ENCODE data around the gene POMT1.

Gene POMT1

DNA sequence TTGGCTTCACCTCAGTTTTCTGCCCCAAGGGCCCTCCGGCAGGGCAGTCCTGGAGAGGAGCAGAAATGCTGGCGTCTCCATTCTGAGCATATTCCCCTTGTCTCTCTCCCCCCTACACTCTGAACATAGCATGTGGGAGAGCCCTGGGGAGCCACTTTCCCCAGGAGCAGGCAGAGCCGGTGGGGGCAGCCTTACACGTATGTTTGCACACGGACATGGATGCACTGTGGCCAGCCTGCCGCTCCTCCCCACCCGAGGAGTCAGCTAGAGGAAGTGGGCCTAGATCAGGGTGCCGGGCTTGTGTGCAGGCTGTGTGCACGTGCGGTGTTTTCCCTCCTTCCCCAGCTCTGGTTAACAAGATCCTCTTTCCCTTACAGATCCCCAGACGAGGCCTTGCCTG, 25.4 kb upstream of the POMT1 start:
- no peak for DNase-seq (ENCODE audit: low read depth)

DNA sequence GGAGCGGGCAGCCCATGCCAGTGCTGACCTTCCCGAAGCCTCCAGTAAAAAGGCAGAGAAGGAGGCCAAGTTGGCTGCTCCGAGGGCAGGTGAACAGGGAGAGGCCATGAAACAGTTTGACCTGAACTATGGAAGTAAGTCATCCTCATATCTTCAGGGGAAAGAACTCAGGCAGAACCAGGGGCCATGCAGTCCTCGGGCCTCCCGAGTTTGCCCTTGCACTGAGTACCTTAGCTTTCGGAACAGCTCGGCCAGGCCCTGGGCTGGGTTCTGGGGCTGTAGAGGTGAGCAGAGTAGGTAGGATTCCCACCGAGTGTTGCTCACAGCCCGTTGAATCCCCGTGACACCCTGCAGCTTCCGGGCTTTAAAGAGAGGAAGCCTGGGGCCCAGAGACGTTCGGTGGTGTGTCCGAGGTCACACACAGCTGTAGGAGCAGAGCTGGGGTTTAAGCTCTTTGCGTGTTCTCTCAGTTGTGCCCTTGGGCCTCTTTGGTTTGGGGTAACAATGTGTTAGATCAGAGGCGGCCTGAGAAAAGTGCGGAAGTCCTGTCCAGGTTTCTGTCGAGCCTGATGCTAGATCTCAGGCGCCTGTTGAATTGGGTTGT, 24.8 kb upstream of the POMT1 start:
- no peak for DNase-seq (ENCODE audit: low read depth)

DNA sequence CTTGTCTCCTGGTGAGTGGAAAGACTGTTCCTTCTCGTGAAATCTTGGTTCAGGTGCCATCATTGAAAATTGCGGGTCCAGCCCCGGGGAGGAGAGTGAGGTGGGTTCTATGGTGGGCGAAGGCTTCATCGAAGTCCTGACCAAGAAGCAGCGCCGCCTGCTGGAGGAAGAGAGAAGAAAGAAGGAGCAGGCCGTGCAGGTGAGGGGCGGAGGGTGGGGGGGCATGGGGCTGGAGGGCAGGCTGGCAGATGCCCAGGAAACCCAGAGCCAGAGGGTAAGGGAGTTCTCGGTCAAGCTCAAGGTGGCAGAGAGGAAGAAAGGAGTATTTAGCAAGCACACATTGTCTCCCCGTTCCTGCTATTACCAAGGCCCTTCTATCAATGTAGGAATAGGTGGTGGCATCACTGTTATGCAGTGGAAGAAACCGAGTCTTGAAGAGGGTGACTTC, 24.3 kb upstream of the POMT1 start:
- DNase-seq (ENCODE audit: low read depth), result no peak

DNA sequence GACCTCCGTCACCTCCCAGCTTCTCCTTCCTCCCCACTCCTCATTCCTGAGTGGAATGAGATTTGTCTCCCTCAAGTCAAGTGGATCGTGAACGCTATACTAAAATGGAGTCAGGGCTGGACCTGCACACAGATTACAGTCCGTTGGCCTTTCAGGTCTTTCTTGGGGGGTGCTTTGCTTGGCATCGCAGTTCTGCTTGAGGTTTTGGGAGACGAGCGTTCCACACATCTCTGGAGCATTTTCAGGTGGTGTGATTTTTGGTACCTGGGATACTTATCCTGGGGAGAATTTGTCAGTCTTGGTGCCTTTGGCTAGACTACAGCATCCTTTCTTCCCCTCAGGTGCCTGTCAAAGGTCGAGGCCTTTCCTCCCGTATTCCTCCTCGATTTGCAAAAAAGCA, 23.8 kb upstream of the POMT1 start:
- no peak for DNase-seq (ENCODE audit: low read depth)

DNA sequence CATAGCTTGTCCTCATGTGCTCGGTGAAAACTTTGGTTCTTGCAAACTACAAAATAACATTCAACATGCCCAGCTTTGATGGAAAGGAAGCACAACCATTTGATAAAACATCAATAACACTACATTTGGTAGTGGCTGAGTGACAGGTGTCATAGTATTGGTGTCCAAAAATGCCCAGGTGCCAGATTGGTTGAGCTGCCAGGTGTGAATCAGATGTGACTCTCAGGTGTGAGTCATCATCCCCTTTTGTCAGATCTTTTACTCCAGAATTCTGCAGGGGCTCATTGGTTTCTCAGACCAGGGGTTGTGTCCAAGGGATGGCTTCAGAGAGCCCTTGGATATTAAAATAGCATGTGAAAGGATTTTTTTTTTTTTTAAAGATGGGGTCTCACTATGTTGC, 22.5 kb upstream of the POMT1 start:
- no peak for DNase-seq (ENCODE audit: low read depth)

DNA sequence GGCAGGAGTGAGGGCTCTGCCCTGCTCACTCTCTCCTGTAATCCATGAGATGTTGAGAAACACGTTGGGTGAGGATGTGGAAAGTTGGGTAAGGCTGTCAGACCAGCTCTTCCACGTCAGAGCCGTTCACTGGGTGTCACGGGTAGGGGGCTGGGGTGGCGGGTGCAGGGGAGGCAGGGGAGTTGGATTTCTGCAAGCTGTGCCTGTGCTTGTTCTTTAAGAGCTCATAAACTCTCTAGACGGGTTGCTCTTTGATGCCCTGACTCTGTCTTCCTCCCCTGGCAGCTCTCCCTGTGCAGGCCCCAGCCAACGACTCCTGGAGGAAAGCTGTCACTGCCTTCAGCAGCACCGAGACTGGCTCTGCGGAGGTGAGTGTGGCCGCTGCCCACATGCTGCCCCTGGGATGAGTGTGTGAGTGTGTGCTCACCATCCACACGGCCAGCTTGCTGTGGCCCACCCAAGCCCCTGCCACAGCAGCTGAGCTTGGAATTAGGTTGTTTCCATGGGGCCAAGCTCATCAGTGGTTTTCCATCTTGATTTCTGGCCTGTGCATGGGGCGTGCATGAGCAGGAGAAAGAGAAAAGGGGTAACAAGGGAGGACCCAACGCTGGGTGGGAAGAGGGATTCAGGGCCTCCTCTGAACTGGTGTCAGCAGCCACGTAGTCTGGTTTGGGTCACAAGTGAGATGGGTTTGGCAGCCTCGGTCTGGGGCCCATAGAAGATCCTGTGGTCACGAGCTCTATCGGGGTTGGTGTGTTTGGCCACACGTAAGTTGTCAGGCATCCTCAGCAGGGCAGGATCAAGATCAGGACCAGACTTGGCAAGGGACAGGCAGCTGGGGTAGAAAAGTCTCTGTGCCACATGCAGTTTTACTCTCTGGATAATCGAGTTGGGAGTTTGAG, 21.0 kb upstream of the POMT1 start:
- no peak for DNase-seq (ENCODE audit: low read depth)

DNA sequence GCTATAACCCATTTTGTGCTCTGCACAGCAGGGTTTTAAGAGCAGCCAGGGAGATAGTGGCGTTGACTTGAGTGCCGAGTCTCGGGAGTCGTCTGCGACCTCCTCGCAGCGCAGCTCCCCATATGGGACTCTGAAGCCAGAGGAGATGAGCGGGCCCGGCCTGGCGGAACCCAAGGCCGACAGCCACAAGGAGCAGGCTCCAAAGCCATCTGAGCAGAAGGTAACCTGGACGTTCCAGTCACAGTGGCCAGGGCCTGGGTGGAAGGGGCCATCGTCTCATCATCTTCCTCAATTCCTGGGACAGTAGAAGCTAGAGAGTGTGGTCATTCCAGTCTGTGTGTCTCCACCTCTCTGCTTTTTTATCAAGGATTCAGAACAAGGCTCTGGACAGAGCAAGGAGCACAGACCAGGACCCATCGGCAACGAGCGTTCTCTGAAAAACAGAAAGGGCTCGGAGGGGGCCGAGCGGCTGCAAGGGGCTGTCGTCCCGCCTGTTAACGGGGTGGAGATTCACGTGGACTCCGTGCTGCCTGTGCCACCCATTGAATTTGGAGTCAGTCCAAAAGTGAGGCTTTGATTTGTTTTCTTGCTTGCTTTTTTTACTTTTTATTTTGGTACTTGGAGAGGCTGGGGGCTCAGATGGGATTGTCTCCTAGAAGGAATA, 20.2 kb upstream of the POMT1 start:
- no peak for DNase-seq (ENCODE audit: low read depth)

DNA sequence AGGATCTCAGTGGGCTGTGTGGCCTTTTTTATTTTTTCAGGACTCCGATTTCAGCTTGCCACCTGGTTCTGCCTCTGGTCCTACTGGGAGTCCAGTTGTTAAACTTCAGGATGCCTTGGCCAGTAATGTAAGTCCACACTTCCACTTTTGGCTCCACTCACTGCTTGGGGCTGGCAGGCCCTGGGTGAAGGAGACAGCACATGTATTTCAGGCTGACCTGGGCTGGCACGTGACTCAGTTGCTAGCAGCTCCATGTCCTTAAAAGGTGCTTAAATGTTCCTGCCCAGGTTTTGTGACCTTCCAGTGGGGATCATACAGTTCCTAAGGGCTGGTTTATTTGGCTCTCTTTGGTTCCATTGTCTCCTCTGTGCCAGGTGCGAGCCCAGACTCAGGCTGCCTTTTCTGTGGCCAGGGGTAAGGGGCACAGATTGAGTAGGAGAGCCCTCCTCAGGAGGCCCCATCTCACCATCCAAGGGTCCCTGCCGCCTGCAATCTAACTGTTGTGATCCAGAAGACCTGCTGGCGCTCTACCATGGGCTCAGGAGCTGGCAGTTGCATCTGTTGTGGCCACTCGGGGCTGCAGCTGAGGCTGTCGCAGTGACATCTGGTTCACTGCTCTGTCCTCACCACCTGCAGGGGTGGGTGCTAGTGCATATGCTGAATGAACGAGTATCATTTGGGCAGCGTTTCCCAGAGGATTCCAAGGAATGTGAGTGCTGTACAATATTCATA, 19.2 kb upstream of the POMT1 start:
- no peak for DNase-seq (ENCODE audit: low read depth)

DNA sequence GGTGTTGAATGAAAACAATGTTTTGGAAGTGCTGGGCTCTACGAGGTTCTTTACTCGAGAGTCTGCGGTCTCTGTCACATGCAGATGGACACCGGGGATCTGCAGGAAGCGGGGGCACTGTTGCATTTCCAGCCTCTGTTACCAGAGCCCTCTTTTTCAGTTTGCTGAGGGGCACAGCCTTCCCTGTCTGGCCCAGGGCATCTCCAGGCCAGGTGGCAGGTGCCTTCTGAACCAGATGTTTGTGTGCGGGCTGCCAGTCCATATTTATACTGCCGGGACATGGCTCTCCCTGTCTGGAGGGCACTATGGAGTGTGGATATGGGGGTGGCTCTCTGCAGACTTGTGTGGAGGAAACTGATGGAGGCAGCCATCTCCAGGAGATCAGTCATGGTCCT, 18.7 kb upstream of the POMT1 start:
- DNase-seq (ENCODE audit: low read depth), result no peak

DNA sequence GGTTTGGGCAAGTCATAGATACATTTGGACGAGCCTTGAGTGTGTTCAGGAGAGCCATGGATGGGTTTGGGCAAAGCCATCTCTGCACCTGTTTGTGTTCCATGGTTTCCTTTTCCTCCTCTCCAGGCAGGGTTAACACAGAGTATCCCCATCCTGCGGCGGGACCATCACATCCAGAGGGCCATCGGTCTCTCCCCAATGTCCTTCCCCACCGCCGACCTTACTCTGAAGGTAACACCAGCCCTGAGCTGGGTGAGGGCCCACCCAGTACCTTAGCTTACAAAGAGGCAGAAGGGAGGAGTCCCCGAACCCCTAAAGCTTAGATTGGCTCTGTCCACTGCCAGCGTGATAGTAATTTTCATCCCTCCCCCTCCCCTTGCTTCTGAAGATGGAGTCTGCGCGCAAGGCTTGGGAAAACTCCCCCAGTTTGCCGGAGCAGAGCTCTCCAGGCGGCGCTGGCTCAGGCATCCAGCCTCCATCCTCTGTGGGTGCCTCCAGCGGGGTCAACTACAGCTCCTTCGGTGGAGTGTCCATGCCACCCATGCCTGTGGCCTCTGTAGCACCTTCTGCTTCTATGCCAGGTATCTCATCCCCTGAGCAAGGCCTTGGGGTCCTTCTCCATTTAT, 18.0 kb upstream of the POMT1 start:
- no peak for DNase-seq (ENCODE audit: low read depth)

DNA sequence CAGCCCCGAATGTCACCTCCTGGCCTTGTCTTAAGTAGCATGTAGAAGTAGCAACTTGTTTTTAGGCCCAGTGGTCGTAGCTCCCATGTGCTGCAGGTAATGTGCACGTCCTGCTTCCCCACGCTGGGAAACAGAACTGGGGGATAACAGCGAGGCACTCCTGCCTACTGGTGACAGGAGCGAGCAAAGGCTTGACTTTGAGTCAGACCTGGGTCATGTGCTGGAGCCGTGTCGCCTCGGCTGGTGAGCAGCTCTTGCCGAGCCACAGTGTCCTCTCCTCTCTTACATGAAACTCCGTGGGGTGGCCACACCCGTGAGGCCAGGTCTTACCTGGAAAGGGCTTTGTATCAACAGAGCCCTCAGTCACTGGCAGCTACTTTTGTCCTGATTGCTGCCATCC, 17.5 kb upstream of the POMT1 start:
- DNase-seq (ENCODE audit: low read depth), result no peak

DNA sequence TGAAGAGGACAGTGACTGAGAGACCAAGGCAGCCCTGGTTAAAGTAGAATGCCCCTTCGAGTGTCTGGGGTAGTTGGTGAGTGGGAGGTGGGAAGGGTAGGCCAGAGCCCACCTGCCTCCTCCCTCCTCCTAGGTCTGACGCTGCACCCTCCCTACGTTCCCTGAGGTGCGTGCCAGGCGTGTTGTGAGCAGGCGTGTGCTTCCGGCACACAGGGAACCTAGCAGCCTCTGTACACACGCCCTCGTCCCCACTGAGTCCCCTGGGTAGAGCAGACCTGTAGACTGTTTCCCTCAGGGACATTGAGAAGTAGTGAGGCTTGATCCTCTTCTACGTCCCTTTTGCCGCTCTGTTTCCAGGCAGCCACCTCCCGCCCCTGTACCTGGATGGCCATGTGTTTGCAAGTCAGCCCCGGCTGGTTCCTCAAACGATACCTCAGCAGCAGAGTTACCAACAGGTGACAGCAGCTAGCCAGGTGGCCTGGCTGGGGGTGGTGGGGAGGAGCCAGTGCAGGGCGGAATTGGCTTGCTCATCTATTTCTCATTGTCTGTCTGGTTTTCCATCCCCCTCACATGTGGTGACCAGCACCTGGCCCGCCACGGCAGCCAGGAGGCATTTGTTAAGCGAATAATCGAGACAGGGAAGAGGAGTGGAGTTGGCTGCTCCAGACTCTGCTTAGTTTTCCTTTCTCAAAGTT, 16.8 kb upstream of the POMT1 start:
- no peak for DNase-seq (ENCODE audit: low read depth)

DNA sequence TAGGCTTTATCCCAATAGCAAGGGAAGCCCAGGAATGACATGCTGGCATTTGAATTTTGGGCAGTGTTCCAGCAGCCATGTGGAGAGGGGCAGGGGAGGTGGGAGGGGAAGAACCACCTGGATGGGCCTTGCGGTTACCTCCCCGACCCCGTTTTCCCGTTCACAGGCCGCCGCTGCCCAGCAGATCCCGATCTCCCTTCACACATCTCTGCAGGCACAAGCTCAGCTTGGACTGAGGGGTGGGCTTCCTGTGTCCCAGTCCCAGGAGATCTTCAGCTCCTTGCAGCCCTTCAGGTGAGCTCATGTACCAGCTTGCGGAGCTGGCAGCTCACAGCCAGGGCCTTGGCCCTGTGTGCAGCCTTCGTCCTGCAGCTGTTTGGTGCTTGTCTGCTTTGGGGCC, 15.7 kb upstream of the POMT1 start:
- DNase-seq (ENCODE audit: low read depth), result no peak

DNA sequence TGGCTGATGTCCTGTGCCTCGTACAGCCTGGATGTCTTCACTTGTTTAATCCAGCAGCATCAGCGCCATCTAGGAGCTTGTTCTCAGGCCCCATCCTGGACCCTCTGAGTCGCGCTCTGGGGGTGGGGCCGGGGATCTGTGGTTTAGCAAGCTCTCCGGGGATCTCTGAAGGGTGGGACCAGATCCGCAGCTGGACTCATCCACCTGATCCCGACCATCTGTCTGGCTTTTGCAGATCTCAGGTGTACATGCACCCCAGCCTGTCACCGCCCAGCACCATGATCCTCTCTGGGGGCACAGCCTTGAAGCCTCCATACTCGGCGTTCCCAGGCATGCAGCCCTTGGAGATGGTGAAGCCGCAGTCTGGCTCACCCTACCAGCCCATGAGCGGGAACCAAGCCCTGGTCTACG, 15.1 kb upstream of the POMT1 start:
- DNase-seq (ENCODE audit: low read depth), result no peak

DNA sequence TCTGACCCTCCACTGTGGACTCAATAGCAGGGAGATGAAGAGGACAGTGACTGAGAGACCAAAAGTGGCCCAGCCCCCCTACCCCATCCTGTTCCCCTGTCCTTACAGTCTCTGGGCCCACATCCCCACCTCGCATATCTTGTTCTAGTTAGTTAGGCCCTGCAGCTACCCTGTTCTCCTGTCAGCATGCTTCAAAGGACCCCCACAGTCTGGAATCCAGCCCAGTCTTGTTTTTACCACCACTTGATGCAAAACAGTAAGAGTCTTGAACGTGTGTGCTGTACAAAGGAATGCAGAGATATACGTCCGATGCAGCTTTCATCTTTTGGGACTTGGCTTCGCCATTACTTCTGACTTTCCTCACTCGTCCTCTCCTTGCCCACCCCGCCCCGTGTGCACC, 12.2 kb upstream of the POMT1 start:
- DNase-seq (ENCODE audit: low read depth), result no peak

DNA sequence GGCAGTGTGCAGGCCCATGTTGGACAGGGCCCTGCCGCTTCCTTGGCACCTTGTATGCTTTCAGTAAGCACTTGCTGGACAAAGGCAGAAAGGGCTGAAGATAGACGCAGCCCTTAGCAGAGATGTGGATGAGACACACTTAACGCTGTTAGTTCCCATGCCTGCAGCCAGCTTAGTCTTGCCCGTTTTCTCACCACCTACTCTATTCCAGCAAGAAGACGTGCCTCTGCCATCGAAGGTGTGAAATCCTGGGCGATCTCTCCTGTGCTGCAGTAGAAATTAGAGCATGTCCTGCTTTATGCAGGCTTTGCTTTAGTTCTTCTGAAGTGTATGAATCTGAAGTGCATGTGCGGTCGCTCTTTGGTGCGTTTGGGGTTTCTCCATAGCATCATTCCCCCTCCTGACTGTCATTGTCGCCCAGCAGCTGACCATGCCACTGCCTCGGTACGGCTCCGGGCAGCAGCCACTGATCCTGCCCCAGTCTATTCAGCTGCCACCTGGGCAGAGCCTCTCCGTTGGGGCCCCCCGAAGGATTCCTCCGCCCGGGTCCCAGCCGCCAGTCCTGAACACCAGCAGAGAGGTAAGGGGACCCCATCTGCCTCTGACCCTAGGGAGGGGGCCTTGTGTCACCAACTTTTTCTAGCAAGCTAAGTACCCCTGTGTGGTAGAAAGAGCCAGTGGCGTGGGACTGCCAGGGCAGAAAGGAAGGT, 11.6 kb upstream of the POMT1 start:
- DNase-seq (ENCODE audit: low read depth), result no peak

DNA sequence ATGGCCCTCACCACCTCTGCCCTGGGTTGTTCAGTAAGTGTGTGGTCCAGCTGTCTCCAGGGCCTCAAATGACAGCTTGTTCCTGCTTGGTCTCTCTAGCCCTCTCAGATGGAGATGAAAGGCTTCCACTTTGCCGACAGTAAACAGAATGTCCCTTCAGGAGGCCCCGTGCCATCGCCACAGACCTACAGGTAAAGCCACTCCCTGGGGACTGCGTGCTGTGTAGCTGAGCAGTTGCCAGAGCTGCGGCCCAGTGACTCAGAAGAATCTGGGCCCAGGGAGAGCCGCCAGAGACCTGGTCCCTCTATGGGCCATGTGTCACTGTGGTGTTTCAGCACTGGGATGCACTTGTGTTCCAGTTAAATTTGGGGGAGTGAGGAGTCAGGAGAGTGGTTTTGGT, 10.6 kb upstream of the POMT1 start:
- no peak for DNase-seq (ENCODE audit: low read depth)

DNA sequence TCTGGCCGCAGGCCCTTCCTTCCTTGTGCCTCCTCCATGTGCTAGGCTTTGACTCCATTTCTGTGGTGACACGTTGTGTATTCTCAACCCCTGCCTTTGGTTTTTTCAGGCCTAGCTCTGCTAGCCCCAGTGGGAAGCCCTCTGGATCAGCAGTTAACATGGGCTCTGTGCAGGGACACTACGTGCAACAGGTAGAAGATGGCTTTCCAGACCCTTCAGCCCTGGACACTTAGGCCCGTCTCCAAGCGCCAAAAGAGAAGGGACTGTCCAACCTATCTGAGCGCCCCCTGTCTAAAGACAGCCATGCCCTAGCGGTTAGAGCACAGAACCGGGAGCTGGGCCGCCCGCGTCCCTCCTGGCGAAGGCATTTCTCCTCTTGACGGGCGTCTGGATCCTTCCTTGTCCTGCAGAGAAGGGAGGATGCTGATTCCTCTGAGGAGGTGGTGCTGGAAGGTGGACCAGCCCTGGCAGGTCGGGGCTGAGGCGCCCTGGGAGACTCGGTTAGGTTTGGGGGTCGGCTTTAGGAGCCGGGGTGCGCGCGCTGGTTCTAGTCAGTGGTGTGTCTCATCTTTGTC, 8.3 kb upstream of the POMT1 start:
- no peak for DNase-seq (ENCODE audit: low read depth)

DNA sequence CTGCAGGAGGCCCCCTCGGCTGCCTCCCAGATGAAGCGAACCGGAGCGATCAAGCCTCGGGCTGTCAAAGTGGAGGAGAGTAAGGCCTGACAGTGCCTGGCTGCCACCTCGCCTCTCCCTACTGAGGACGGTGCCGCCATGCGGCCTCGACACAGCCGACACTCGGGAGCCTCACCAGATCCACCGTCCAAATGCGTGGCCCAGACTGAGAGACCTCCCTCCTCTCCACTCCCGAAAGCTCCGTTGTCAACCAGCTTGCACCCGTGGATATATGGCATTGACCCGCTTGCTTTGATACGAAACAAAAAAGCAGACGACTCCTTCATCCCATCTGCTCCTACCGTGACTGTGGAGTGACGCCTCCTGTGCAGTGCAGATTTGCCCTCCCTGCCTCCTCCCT, 6.9 kb upstream of the POMT1 start:
- DNase-seq (ENCODE audit: low read depth), result no peak

DNA sequence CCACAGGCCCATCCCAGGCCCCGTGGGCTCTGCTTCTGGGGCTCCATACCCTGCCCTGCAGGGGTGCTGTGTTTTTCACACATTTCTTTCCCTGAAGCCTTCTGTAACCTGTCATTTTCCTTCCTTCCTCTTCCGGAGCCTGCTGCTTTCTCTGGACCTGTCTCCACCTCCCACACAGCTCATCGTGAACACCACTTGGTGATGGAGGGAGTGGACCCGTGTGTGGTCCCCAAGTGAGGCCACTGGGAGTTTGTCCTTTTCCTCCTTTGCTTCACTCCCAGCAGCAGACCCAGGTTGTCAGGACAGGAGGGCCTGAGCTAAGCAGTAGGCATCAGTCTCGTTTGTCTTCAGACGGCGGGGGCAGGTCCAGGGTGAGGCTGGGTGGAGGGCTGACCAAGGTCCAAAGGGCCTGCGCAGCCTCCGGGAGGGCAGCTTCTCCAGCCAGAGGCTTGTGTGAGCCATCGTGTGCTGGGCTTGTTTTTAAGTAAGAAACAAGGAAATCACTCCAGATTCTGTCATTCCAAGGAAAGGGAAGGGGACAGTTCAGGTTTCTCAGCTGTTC, 5.8 kb upstream of the POMT1 start:
- no peak for DNase-seq (ENCODE audit: low read depth)

Data from T-helper 22 cell (primary cell).